Measurements from ENCODE around the gene ZDHHC4.

GRCh38 chr7:6637544-6638229 lies 60.4 kb downstream of the ZDHHC4 start:
- TF ChIP-seq CTCF (IDR thresholded peaks at IDR 0.05): peak; percentile 17 to 57 (median 27)
- no peak for TF ChIP-seq POLR2A (IDR thresholded peaks at IDR 0.05)

All from Peyer's patch (tissue), 4 donors.